HL-60 (cell line): ENCODE results near the gene PLSCR5.

Experiments
- GABPA ChIP-seq: IDR thresholded peaks from 2 replicates; pipeline ENCODE4 v1.6.1; 2012; ENCODE audit warnings: low read depth
- POLR2AphosphoS5 ChIP-seq: IDR thresholded peaks from 2 replicates; pipeline ENCODE4 v1.6.1; 2012; ENCODE audit warnings: low read depth
- TF ChIP-seq, protein P1 (sequence below): IDR thresholded peaks from one replicate; pipeline ENCODE4 v1.5.1; 2011; ENCODE audit warnings: low read length, control low read depth, inconsistent platforms; ENCODE audit not compliant: insufficient read depth
- TF ChIP-seq, protein P2 (sequence below): IDR thresholded peaks from 2 replicates; pipeline ENCODE4 v1.6.1; 2012; ENCODE audit warnings: low read depth; ENCODE audit not compliant: insufficient replicate concordance

- TF ChIP-seq, protein P1, sequence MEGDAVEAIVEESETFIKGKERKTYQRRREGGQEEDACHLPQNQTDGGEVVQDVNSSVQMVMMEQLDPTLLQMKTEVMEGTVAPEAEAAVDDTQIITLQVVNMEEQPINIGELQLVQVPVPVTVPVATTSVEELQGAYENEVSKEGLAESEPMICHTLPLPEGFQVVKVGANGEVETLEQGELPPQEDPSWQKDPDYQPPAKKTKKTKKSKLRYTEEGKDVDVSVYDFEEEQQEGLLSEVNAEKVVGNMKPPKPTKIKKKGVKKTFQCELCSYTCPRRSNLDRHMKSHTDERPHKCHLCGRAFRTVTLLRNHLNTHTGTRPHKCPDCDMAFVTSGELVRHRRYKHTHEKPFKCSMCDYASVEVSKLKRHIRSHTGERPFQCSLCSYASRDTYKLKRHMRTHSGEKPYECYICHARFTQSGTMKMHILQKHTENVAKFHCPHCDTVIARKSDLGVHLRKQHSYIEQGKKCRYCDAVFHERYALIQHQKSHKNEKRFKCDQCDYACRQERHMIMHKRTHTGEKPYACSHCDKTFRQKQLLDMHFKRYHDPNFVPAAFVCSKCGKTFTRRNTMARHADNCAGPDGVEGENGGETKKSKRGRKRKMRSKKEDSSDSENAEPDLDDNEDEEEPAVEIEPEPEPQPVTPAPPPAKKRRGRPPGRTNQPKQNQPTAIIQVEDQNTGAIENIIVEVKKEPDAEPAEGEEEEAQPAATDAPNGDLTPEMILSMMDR = no peak
- TF ChIP-seq GABPA (no peak), POLR2AphosphoS5 (no peak)
- TF ChIP-seq, protein P2, sequence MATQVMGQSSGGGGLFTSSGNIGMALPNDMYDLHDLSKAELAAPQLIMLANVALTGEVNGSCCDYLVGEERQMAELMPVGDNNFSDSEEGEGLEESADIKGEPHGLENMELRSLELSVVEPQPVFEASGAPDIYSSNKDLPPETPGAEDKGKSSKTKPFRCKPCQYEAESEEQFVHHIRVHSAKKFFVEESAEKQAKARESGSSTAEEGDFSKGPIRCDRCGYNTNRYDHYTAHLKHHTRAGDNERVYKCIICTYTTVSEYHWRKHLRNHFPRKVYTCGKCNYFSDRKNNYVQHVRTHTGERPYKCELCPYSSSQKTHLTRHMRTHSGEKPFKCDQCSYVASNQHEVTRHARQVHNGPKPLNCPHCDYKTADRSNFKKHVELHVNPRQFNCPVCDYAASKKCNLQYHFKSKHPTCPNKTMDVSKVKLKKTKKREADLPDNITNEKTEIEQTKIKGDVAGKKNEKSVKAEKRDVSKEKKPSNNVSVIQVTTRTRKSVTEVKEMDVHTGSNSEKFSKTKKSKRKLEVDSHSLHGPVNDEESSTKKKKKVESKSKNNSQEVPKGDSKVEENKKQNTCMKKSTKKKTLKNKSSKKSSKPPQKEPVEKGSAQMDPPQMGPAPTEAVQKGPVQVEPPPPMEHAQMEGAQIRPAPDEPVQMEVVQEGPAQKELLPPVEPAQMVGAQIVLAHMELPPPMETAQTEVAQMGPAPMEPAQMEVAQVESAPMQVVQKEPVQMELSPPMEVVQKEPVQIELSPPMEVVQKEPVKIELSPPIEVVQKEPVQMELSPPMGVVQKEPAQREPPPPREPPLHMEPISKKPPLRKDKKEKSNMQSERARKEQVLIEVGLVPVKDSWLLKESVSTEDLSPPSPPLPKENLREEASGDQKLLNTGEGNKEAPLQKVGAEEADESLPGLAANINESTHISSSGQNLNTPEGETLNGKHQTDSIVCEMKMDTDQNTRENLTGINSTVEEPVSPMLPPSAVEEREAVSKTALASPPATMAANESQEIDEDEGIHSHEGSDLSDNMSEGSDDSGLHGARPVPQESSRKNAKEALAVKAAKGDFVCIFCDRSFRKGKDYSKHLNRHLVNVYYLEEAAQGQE = no peak
These were observed 16.6 kb upstream of the PLSCR5 start for GRCh38 chr3:146621723-146622122.
